WTC11 (cell line): ENCODE measurements around the gene RIPOR3. TPM values are rescaled to one million over a fixed set of nuclear protein-coding genes. Genes with fewer than 3 reads are reported as not detected.
A peak's percentile ranks its signal among the peaks of the same experiment; 100 is the strongest.

Source experiments
- ATAC-seq: fragments of 200-7000 bp; cut with Tn5 transposase; 2 replicates; pipeline ENCODE4 v1.10.0; 2021; ENCODE audit warnings: mild to moderate bottlenecking, moderate library complexity
- CTCF ChIA-PET: fragments of 300-600 bp; sonication (Branson Sonifier 250); formaldehyde crosslinking; loops from one replicate; lab custom pipeline; 2021; ENCODE audit warnings: antibody characterized with exemption; lab: Charles Lee
- POLR2A ChIA-PET: fragments of 350-600 bp; sonication (Branson Sonifier 250); formaldehyde crosslinking; loops from one replicate; lab custom pipeline; 2021; ENCODE audit warnings: antibody characterized with exemption; lab: Charles Lee
- DNase-seq: peaks from one replicate; pipeline ENCODE4 v3.0.0; 2021; ENCODE audit warnings: low spot score
- H3K27ac Mint-ChIP-seq: 2 replicates; pipeline ENCODE4 v1.8.0; 2021; ENCODE audit warnings: mixed read lengths
- H3K27me3 Mint-ChIP-seq: 2 replicates; pipeline ENCODE4 v1.8.0; 2021; ENCODE audit warnings: low read depth, mild to moderate bottlenecking, moderate library complexity, mixed read lengths
- H3K36me3 Mint-ChIP-seq: 2 replicates; pipeline ENCODE4 v1.8.0; 2021; ENCODE audit warnings: mixed read lengths
- H3K4me1 Mint-ChIP-seq: 2 replicates; pipeline ENCODE4 v1.8.0; 2022; ENCODE audit warnings: mixed read lengths
- H3K4me3 Mint-ChIP-seq: 2 replicates; pipeline ENCODE4 v1.8.0; 2021; ENCODE audit warnings: mild to moderate bottlenecking, moderate library complexity, mixed read lengths
- H3K9me3 Mint-ChIP-seq: 2 replicates; pipeline ENCODE4 v1.8.0; 2021; ENCODE audit warnings: mixed read lengths
- CBFB ChIP-seq: sonication (generic); formaldehyde crosslinking; IDR thresholded peaks from 2 replicates; pipeline ENCODE4 v1.8.1; 2022; ENCODE audit warnings: mild to moderate bottlenecking, low read depth, missing genetic modification reagents
- ESRRA ChIP-seq: sonication (generic); formaldehyde crosslinking; IDR thresholded peaks from 2 replicates; pipeline ENCODE4 v1.8.1; 2022; ENCODE audit warnings: mild to moderate bottlenecking, missing genetic modification reagents, borderline replicate concordance
- GABPB1 ChIP-seq: sonication (generic); formaldehyde crosslinking; IDR thresholded peaks from 2 replicates; pipeline ENCODE4 v1.8.1; 2023; ENCODE audit warnings: mild to moderate bottlenecking, missing genetic modification reagents
- KAT7 ChIP-seq: sonication (generic); formaldehyde crosslinking; IDR thresholded peaks from 2 replicates; pipeline ENCODE4 v1.8.1; 2023; ENCODE audit warnings: missing genetic modification reagents, mild to moderate bottlenecking, borderline replicate concordance
- MYBL2 ChIP-seq: sonication (generic); formaldehyde crosslinking; IDR thresholded peaks from 2 replicates; pipeline ENCODE4 v1.8.1; 2023; ENCODE audit warnings: mild to moderate bottlenecking, moderate library complexity, missing genetic modification reagents
- NFYB ChIP-seq: sonication (generic); formaldehyde crosslinking; conservative IDR thresholded peaks from 2 replicates; pipeline ENCODE4 v1.8.0; 2022; ENCODE audit warnings: low read depth, missing genetic modification reagents
- NR2C2 ChIP-seq: sonication (generic); formaldehyde crosslinking; IDR thresholded peaks from 2 replicates; pipeline ENCODE4 v1.8.0; 2022; ENCODE audit warnings: mild to moderate bottlenecking, missing genetic modification reagents
- TCF7 ChIP-seq: sonication (generic); formaldehyde crosslinking; IDR thresholded peaks from 2 replicates; pipeline ENCODE4 v1.8.0; 2022; ENCODE audit warnings: mild to moderate bottlenecking, low read depth, missing genetic modification reagents, moderate library complexity
- ZNF121 ChIP-seq: sonication (generic); formaldehyde crosslinking; IDR thresholded peaks from 2 replicates; pipeline ENCODE4 v1.8.0; 2023; ENCODE audit warnings: missing genetic modification reagents
- ZNF219 ChIP-seq: sonication (generic); formaldehyde crosslinking; IDR thresholded peaks from 2 replicates; pipeline ENCODE4 v1.8.0; 2023; ENCODE audit warnings: missing genetic modification reagents, mild to moderate bottlenecking, borderline replicate concordance
- ZNF263 ChIP-seq: sonication (generic); formaldehyde crosslinking; IDR thresholded peaks from 2 replicates; pipeline ENCODE4 v1.8.1; 2022; ENCODE audit warnings: low read depth, mild to moderate bottlenecking, moderate library complexity, missing genetic modification reagents
- ZNF416 ChIP-seq: fragments of 250-450 bp; sonication (Bioruptor Pico); IDR thresholded peaks from 2 replicates; pipeline ENCODE4 v1.9.0; 2021; ENCODE audit warnings: mild to moderate bottlenecking, inconsistent platforms
- ZNF671 ChIP-seq: fragments of 250-450 bp; sonication (Bioruptor Pico); IDR thresholded peaks from 2 replicates; pipeline ENCODE4 v1.8.0; 2021; ENCODE audit warnings: mild to moderate bottlenecking
- total RNA-seq: library from RNA; stranded (reverse); gene quantifications from 3 replicates; pipeline ENCODE4 v1.2.3, GENCODE V29; 2021
- TF ChIP-seq, protein P1 (sequence below): fragments of 250-450 bp; sonication (Bioruptor Pico); IDR thresholded peaks from 2 replicates; pipeline ENCODE4 v1.8.0; 2021; ENCODE audit warnings: mild to moderate bottlenecking
- TF ChIP-seq, protein P2 (sequence below): sonication (generic); formaldehyde crosslinking; IDR thresholded peaks from 2 replicates; pipeline ENCODE4 v1.8.1; 2023; ENCODE audit warnings: mild to moderate bottlenecking, missing genetic modification reagents
- TF ChIP-seq, protein P3 (sequence below): fragments of 250-450 bp; sonication (Bioruptor Pico); IDR thresholded peaks from 2 replicates; pipeline ENCODE4 v2.1.2; 2022; ENCODE audit warnings: mild to moderate bottlenecking, moderate library complexity
- TF ChIP-seq, protein P4 (sequence below): sonication (generic); formaldehyde crosslinking; IDR thresholded peaks from 2 replicates; pipeline ENCODE4 v1.8.1; 2023; ENCODE audit warnings: mild to moderate bottlenecking, missing genetic modification reagents, borderline replicate concordance

RIPOR3 gene
- total RNA-seq, 1 experiment from 2014 or later: 6.5 TPM

DNA sequence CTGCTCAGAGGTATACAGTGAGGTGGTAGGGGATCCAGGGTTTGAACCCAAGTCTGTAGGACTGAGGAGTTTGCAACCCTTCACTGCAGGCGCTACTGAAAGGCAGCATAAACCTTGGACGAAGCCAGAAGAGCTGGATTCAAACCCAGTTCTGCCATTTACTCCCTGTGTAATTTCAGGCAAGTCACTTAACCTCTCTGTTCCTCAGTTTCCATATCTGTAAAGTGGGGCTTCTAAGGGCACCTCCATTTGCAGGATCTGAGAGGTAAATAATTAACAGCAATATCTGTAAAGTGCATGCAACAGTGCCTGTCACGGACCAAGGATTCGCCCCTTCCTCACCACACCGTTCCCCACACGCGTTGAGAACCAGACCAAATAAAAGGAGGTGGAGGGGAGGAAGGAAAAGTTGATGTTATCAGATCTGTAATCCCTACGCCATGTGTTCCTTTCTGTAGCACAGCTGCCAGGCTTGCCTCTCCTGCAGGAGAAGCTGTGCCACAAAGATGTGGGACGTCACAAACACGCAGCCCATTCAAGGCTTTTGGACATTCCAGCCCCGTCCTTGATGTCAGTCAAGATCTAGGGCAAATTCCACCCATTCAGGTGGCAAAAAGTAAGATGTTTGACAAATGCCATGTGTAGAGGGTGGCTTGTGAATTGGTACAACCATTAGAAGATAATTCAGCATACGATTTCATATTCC, 9.8 kb downstream of the RIPOR3 start:
- TF ChIP-seq TCF7: no peak
- TF ChIP-seq ZNF219 (CRISPR knock-in tag): no peak
- TF ChIP-seq ESRRA (CRISPR knock-in tag): no peak
- no peak for TF ChIP-seq CBFB
- TF ChIP-seq NFYB (CRISPR knock-in tag): no peak
- TF ChIP-seq MYBL2 (CRISPR knock-in tag): no peak
- TF ChIP-seq, protein P1, sequence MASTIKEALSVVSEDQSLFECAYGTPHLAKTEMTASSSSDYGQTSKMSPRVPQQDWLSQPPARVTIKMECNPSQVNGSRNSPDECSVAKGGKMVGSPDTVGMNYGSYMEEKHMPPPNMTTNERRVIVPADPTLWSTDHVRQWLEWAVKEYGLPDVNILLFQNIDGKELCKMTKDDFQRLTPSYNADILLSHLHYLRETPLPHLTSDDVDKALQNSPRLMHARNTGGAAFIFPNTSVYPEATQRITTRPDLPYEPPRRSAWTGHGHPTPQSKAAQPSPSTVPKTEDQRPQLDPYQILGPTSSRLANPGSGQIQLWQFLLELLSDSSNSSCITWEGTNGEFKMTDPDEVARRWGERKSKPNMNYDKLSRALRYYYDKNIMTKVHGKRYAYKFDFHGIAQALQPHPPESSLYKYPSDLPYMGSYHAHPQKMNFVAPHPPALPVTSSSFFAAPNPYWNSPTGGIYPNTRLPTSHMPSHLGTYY: no peak
- no peak for ATAC-seq
- Mint-ChIP-seq H3K27me3 (no peaks in the 10 kb centered on the region), H3K9me3 (peaks cover 3% of the 10 kb centered on the region; the same call in 1 of the 2 replicates), H3K4me1 (peaks cover 17% of the 10 kb centered on the region), H3K36me3 (peaks cover 2% of the 10 kb centered on the region; the same call in 1 of the 2 replicates), H3K4me3 (no peak overlapping the region), H3K27ac (no peak overlapping the region)
- DNase-seq: no peak
- CTCF ChIA-PET: interaction anchor here (0.6 to 3.0 kb wide), 10 partner anchors 15 to 503 kb away, joined by 3 to 9 read pairs (median 4); no protein-coding TSS in a partner anchor
- POLR2A ChIA-PET: interaction anchor here (0.7 kb wide), 1 partner anchor 789 kb away, joined by 3 read pairs; no protein-coding TSS in a partner anchor

DNA sequence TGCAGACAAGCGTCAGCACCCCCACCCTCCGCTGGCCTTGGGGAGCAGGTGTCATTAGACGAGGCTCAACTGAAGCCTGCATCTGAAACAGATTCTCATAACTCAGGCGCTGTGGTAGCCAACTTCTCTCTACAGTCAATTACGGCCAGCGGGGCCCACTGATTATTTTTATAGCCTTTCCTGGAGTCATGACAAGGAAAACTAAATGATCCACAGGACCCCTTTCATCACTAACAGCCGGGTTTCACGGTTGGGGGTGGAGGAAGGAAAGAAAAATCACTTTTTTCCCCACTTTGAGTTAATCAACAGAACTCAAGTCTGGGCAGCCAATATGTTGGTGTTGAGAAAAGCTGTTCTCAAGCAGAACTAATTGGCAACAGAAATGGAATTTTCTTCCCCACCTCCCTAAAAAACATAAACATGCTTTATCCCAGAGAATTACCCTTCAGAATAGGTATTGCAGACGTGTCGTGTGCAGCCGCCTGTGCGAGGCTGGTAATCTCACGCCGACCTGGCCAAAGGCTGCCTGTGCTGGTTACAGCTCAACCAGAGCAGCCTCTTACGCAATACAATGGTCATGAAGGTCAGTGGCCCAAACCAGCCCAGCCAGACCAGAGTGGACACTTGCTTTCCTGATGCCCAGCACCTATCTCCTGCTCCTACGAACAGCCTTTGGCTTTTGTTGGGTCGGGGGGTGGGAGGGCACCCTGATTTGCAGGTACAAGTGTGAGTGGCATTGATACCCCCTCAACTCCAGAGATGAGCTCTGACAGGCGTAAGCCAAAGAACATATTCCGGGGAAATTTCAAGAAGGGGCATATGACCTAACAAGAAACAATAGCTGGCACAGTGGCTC, 11.0 kb downstream of the RIPOR3 start:
- POLR2A ChIA-PET: no interaction called here
- CTCF ChIA-PET: interaction anchor here (0.5 to 3.0 kb wide), 9 partner anchors 16 to 110 kb away, joined by 3 to 9 read pairs (median 3); no protein-coding TSS in a partner anchor
- no peak for ATAC-seq

DNA sequence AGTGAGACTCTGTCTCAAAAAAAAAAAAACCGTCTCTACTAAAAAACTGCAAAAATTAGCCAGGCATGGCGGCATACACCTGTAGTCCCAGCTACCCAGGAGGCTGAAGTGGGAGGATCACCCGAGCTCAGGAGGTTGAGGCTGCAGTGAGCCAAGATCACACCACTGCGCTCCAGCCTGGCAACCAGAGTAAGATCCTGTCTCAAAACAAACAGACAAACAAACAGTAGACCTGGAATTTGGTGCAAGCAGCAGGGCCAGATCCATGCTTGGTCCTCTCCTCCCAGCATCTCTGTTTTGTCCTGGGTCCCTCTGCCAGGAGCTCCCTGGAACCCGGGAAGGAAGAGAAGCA, 11.6 kb downstream of the RIPOR3 start:
- CTCF ChIA-PET: interaction anchor here (1.1 to 3.0 kb wide), 3 partner anchors 16 to 111 kb away, joined by 3 to 9 read pairs (median 6); no protein-coding TSS in a partner anchor
- POLR2A ChIA-PET: no interaction called here
- H3K27ac Mint-ChIP-seq: no peak overlapping the region; the same call in 1 of the 2 replicates

More for the DNA sequence above, 11.0 kb downstream of the RIPOR3 start:
- H3K9me3 Mint-ChIP-seq: peaks cover 3% of the 10 kb centered on the region; the same call in 1 of the 2 replicates
- peaks cover 2% of the 10 kb centered on the region; the same call in 1 of the 2 replicates for H3K36me3 Mint-ChIP-seq
- peaks cover 24% of the 10 kb centered on the region for H3K4me1 Mint-ChIP-seq
- no peaks in the 10 kb centered on the region for H3K27me3 Mint-ChIP-seq
- peak; percentile 87 for TF ChIP-seq GABPB1 (CRISPR knock-in tag)
- TF ChIP-seq, protein P2, sequence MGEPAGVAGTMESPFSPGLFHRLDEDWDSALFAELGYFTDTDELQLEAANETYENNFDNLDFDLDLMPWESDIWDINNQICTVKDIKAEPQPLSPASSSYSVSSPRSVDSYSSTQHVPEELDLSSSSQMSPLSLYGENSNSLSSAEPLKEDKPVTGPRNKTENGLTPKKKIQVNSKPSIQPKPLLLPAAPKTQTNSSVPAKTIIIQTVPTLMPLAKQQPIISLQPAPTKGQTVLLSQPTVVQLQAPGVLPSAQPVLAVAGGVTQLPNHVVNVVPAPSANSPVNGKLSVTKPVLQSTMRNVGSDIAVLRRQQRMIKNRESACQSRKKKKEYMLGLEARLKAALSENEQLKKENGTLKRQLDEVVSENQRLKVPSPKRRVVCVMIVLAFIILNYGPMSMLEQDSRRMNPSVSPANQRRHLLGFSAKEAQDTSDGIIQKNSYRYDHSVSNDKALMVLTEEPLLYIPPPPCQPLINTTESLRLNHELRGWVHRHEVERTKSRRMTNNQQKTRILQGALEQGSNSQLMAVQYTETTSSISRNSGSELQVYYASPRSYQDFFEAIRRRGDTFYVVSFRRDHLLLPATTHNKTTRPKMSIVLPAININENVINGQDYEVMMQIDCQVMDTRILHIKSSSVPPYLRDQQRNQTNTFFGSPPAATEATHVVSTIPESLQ (CRISPR knock-in tag): no peak
- H3K4me3 Mint-ChIP-seq: no peak overlapping the region
- DNase-seq: no peak
- no peak overlapping the region; the same call in 1 of the 2 replicates for H3K27ac Mint-ChIP-seq

More for the DNA sequence above, 11.6 kb downstream of the RIPOR3 start:
- no peak overlapping the region for H3K4me3 Mint-ChIP-seq
- DNase-seq (no peak), ATAC-seq (no peak)
- peaks cover 24% of the 10 kb centered on the region for H3K4me1 Mint-ChIP-seq
- H3K36me3 Mint-ChIP-seq: peaks cover 2% of the 10 kb centered on the region; the same call in 1 of the 2 replicates
- peaks cover 3% of the 10 kb centered on the region; the same call in 1 of the 2 replicates for H3K9me3 Mint-ChIP-seq
- TF ChIP-seq ZNF671 (CRISPR knock-in tag): no peak
- no peak for TF ChIP-seq ZNF416 (CRISPR knock-in tag)
- TF ChIP-seq ZNF121: no peak
- no peak for TF ChIP-seq KAT7 (CRISPR knock-in tag)
- TF ChIP-seq CBFB: no peak
- no peak for TF ChIP-seq NFYB (CRISPR knock-in tag)
- TF ChIP-seq, protein P3, sequence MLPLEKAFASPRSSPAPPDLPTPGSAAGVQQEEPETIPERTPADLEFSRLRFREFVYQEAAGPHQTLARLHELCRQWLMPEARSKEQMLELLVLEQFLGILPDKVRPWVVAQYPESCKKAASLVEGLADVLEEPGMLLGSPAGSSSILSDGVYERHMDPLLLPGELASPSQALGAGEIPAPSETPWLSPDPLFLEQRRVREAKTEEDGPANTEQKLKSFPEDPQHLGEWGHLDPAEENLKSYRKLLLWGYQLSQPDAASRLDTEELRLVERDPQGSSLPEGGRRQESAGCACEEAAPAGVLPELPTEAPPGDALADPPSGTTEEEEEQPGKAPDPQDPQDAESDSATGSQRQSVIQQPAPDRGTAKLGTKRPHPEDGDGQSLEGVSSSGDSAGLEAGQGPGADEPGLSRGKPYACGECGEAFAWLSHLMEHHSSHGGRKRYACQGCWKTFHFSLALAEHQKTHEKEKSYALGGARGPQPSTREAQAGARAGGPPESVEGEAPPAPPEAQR (CRISPR knock-in tag): no peak
- TF ChIP-seq, protein P4, sequence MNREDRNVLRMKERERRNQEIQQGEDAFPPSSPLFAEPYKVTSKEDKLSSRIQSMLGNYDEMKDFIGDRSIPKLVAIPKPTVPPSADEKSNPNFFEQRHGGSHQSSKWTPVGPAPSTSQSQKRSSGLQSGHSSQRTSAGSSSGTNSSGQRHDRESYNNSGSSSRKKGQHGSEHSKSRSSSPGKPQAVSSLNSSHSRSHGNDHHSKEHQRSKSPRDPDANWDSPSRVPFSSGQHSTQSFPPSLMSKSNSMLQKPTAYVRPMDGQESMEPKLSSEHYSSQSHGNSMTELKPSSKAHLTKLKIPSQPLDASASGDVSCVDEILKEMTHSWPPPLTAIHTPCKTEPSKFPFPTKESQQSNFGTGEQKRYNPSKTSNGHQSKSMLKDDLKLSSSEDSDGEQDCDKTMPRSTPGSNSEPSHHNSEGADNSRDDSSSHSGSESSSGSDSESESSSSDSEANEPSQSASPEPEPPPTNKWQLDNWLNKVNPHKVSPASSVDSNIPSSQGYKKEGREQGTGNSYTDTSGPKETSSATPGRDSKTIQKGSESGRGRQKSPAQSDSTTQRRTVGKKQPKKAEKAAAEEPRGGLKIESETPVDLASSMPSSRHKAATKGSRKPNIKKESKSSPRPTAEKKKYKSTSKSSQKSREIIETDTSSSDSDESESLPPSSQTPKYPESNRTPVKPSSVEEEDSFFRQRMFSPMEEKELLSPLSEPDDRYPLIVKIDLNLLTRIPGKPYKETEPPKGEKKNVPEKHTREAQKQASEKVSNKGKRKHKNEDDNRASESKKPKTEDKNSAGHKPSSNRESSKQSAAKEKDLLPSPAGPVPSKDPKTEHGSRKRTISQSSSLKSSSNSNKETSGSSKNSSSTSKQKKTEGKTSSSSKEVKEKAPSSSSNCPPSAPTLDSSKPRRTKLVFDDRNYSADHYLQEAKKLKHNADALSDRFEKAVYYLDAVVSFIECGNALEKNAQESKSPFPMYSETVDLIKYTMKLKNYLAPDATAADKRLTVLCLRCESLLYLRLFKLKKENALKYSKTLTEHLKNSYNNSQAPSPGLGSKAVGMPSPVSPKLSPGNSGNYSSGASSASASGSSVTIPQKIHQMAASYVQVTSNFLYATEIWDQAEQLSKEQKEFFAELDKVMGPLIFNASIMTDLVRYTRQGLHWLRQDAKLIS (CRISPR knock-in tag): no peak
- no peak for TF ChIP-seq ZNF263 (CRISPR knock-in tag)
- no peak for TF ChIP-seq NR2C2 (CRISPR knock-in tag)
- TF ChIP-seq, all 79 proteins: peak for 0
- H3K27me3 Mint-ChIP-seq: no peaks in the 10 kb centered on the region
